Stomach smooth muscle (tissue), 2 donors: Measurements from ENCODE around the gene POGK.

Experiments used
- H3K27ac ChIP-seq: one replicate; pipeline ENCODE4 v1.7.0; 2013; ENCODE audit warnings: mild to moderate bottlenecking, low read length, inconsistent platforms
- H3K27me3 ChIP-seq, 2 donors: one replicate each; pipeline ENCODE4 v1.7.0; 2013; ENCODE audit warnings: low read length in 2 of 2; ENCODE audit not compliant: insufficient read depth in 2 of 2, control insufficient read depth in 1 of 2
- H3K36me3 ChIP-seq, 2 donors: one replicate each; pipeline ENCODE4 v1.7.0; 2013; ENCODE audit warnings: low read length in 2 of 2; ENCODE audit not compliant: control insufficient read depth in 2 of 2, insufficient read depth in 2 of 2
- H3K4me1 ChIP-seq: one replicate; pipeline ENCODE4 v1.7.0; 2013; ENCODE audit warnings: low read length; ENCODE audit not compliant: control insufficient read depth, insufficient read depth
- H3K4me3 ChIP-seq, 2 donors: one replicate each; pipeline ENCODE4 v1.7.0; 2013; ENCODE audit warnings: low read length in 2 of 2
- H3K9ac ChIP-seq, 2 donors: one replicate each; pipeline ENCODE4 v1.7.0; 2013; ENCODE audit warnings: low read length in 2 of 2, mild to moderate bottlenecking in 1 of 2
- H3K9me3 ChIP-seq, 2 donors: one replicate each; pipeline ENCODE4 v1.7.0; 2013; ENCODE audit warnings: low read length in 2 of 2; ENCODE audit not compliant: control insufficient read depth in 2 of 2
- donor health status: healthy.
- donor health status: Pancreatic carcinoma.

POGK gene

GRCh38 chr1:166902279-166902678 is 63.0 kb downstream of the POGK start:
- H3K9me3 ChIP-seq, result peaks cover 0 to 3% of the 10 kb centered on the region in 2 donors
- peaks cover 4% of the 10 kb centered on the region for H3K4me1 ChIP-seq
- H3K27ac ChIP-seq, result no peak overlapping the region
- no peaks in the 10 kb centered on the region for H3K27me3 ChIP-seq
- H3K9ac ChIP-seq, result no peak overlapping the region
- H3K36me3 ChIP-seq, result no peaks in the 10 kb centered on the region
- H3K4me3 ChIP-seq, result no peak overlapping the region

- Histone ChIP-seq H3K9ac (no peak overlapping the region), H3K27me3 (no peaks in the 10 kb centered on the region), H3K9me3 (no peaks in the 10 kb centered on the region), H3K4me1 (peaks cover 4% of the 10 kb centered on the region), H3K36me3 (no peaks in the 10 kb centered on the region), H3K4me3 (no peak overlapping the region), H3K27ac (no peak overlapping the region)
These were observed 64.0 kb downstream of the POGK start for GRCh38 chr1:166903232-166903631.

DNA sequence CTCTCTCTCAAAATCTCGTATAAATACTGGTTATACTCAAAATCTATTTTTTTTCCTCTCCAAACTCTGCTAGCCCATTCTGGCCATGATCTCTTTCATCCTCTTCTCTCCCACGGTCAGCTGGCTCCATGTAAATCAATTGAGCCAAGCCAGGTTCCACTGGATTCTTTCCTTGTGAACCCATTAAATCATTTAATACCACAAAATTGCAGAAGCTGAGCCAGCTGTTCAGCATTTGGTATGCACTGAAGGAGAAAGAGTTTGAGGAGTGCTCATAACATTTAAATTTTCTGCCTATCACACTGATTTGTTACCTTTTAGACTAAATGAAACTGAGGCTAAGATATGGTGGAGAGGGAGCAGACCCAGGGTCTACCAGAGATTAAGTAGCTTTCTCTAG is 65.9 kb downstream of the POGK start:
- no peak overlapping the region for H3K27ac ChIP-seq
- H3K36me3 ChIP-seq, result no peaks in the 10 kb centered on the region
- H3K9me3 ChIP-seq, result no peaks in the 10 kb centered on the region
- H3K4me1 ChIP-seq, result peaks cover 4% of the 10 kb centered on the region
- H3K9ac ChIP-seq, result no peak overlapping the region
- no peaks in the 10 kb centered on the region for H3K27me3 ChIP-seq
- no peak overlapping the region for H3K4me3 ChIP-seq

- no peak overlapping the region for H3K27ac ChIP-seq
- no peak overlapping the region for H3K4me3 ChIP-seq
- no peaks in the 10 kb centered on the region for H3K27me3 ChIP-seq
- H3K36me3 ChIP-seq, result no peaks in the 10 kb centered on the region
- H3K9ac ChIP-seq, result no peak overlapping the region
- H3K9me3 ChIP-seq, result no peaks in the 10 kb centered on the region
- H3K4me1 ChIP-seq, result peaks cover 4% of the 10 kb centered on the region
These were observed 66.6 kb downstream of the POGK start for GRCh38 chr1:166905900-166906299.
